Keratinocyte (primary cell): ENCODE results near the gene APEH. TPM values are rescaled to one million over a fixed set of nuclear protein-coding genes. Genes with fewer than 3 reads are reported as not detected.

Source experiments
- DNase-seq: peaks from one replicate; pipeline ENCODE4 v3.0.0-alpha.2; 2011; ENCODE audit warnings: low read depth, missing footprints, low spot score
- FAIRE-seq: peaks from 2 replicates; lab custom pipeline; 2011; peaks lifted over from hg19 to GRCh38; lab: Jason Lieb, UNC
- H2AFZ ChIP-seq: 2 replicates; pipeline ENCODE4 v1.6.0; 2012; ENCODE audit warnings: low read length, control low read depth, inconsistent platforms; ENCODE audit not compliant: control insufficient read depth
- H3K27ac ChIP-seq: 2 replicates; pipeline ENCODE4 v1.5.1; 2011; ENCODE audit warnings: low read length; ENCODE audit not compliant: control insufficient read depth, insufficient read depth
- H3K27me3 ChIP-seq: 3 replicates; pipeline ENCODE4 v1.6.0; 2011; ENCODE audit warnings: low read length; ENCODE audit not compliant: control insufficient read depth, insufficient read depth; ENCODE audit errors: extremely low read depth
- H3K36me3 ChIP-seq, 2 experiments: 2 replicates in 1 of 2; 3 replicates in 1 of 2; pipeline ENCODE4 v1.5.1; 2011; ENCODE audit warnings: low read length in 2 of 2, mild to moderate bottlenecking in 1 of 2; ENCODE audit not compliant: control insufficient read depth in 2 of 2, insufficient read depth in 2 of 2; ENCODE audit errors: extremely low read depth in 1 of 2
- H3K4me1 ChIP-seq: 3 replicates; pipeline ENCODE4 v1.5.1; 2011; ENCODE audit warnings: low read length; ENCODE audit not compliant: control insufficient read depth, insufficient read depth; ENCODE audit errors: extremely low read depth
- H3K4me2 ChIP-seq: 3 replicates; pipeline ENCODE4 v1.6.0; 2011; ENCODE audit warnings: low read depth, low read length; ENCODE audit not compliant: control insufficient read depth, insufficient read depth; ENCODE audit errors: extremely low read depth
- H3K4me3 ChIP-seq, 3 experiments: fragments of 200-600 bp in 1 of 3; sonication (generic) in 1 of 3; 2 replicates in 2 of 3; 3 replicates in 1 of 3; pipeline ENCODE4 v1.5.1; 2011 to 2016; ENCODE audit warnings: low read length in 3 of 3, mild to moderate bottlenecking in 3 of 3, control low read depth in 2 of 3, inconsistent platforms in 1 of 3, low read depth in 1 of 3, mixed read lengths in 1 of 3, mixed run types in 1 of 3, moderate library complexity in 1 of 3; ENCODE audit not compliant: control insufficient read depth in 2 of 3, insufficient read depth in 2 of 3; ENCODE audit errors: extremely low read depth in 1 of 3
- H3K79me2 ChIP-seq: 2 replicates; pipeline ENCODE4 v1.6.0; 2012; ENCODE audit warnings: low read length; ENCODE audit not compliant: control insufficient read depth, insufficient read depth
- H3K9ac ChIP-seq: 3 replicates; pipeline ENCODE4 v1.6.0; 2011; ENCODE audit warnings: low read length; ENCODE audit not compliant: control insufficient read depth, insufficient read depth; ENCODE audit errors: extremely low read depth
- H3K9me1 ChIP-seq: 3 replicates; pipeline ENCODE4 v1.6.0; 2011; ENCODE audit warnings: low read length; ENCODE audit not compliant: control insufficient read depth, insufficient read depth; ENCODE audit errors: extremely low read depth
- H3K9me3 ChIP-seq: 2 replicates; pipeline ENCODE4 v1.5.1; 2012; ENCODE audit warnings: low read depth, low read length; ENCODE audit not compliant: control insufficient read depth
- H4K20me1 ChIP-seq: 3 replicates; pipeline ENCODE4 v1.6.0; 2011; ENCODE audit warnings: low read length; ENCODE audit not compliant: control insufficient read depth, insufficient read depth; ENCODE audit errors: extremely low read depth
- CTCF ChIP-seq, 3 experiments: IDR thresholded peaks in 1 of 3; conservative IDR thresholded peaks in 1 of 3; optimal IDR thresholded peaks in 1 of 3; 2 replicates in 2 of 3; 3 replicates in 1 of 3; pipeline versions ENCODE3 to v1.5.1; 2011; ENCODE audit warnings: low read length in 3 of 3, mild to moderate bottlenecking in 3 of 3, moderate library complexity in 2 of 3, control low read depth in 1 of 3, inconsistent platforms in 1 of 3; ENCODE audit not compliant: insufficient read depth in 2 of 3; ENCODE audit errors: extremely low read depth in 1 of 3
- EZH2 ChIP-seq: IDR thresholded peaks from one replicate; pipeline ENCODE4 v1.6.1; 2012; ENCODE audit warnings: inconsistent platforms, mild to moderate bottlenecking, low read length, moderate library complexity
- dilution Hi-C: fragments of 300-500 bp; cut with MboI; formaldehyde crosslinking; loops from one replicate; pipeline ENCODE4 v1.7.0; 2020; ENCODE audit warnings: low sequenced_read_pairs; ENCODE audit not compliant: extremely low pct_ligation_motif_present
- polyA plus RNA-seq, 5 experiments: library from polyadenylated mRNA; depleted of rRNA in 3 of 5; stranded (reverse) in 3 of 5; stranded (forward) in 1 of 5; unstranded in 1 of 5; fragments of >200 nt; gene quantifications; 1 replicate in 1 of 5; 2 replicates in 3 of 5; 3 replicates in 1 of 5; pipeline versions ENCODE4 v1.2.1 to v1.2.3, GENCODE V29; 2011 to 2012; ENCODE audit warnings: missing spikeins in 2 of 5, low read depth in 1 of 5, low replicate concordance in 1 of 5

APEH gene
- polyA plus RNA-seq, 1 donor (not counting 4 experiments of a cell fraction or from before 2014, with no cell fraction given), result 106 TPM

- Histone ChIP-seq H2AFZ (no peak overlapping the region), H3K79me2 (no peaks in the 10 kb centered on the region), H3K4me1 (peaks cover 14% of the 10 kb centered on the region), H4K20me1 (no peaks in the 10 kb centered on the region), H3K4me3 (no peak overlapping the region), H3K4me2 (no peak overlapping the region), H3K9ac (no peak overlapping the region), H3K36me3 (no peaks in the 10 kb centered on the region), H3K27ac (no peak overlapping the region), H3K9me1 (no peaks in the 10 kb centered on the region), H3K27me3 (peaks cover 3% of the 10 kb centered on the region), H3K9me3 (no peaks in the 10 kb centered on the region)
- dilution Hi-C loops, result loop anchor here (25.0 kb wide), 1 partner anchor 107 kb away; the partner anchor contains the start of gene BSN
- FAIRE-seq (no peak), DNase-seq (no peak)
- TF ChIP-seq CTCF (optimal IDR thresholded peaks at IDR 0.05 in 1 of 3, IDR thresholded peaks at IDR 0.05 in 1 of 3, conservative IDR thresholded peaks at IDR 0.05 in 1 of 3; ENCODE audit: extremely low read depth in 1 of 3, insufficient read depth in 2 of 3, low read length in 3 of 3) (no peak), EZH2 (no peak)
Measured at GRCh38 chr3:49668861-49669260, 5.3 kb upstream of the APEH start.

DNA sequence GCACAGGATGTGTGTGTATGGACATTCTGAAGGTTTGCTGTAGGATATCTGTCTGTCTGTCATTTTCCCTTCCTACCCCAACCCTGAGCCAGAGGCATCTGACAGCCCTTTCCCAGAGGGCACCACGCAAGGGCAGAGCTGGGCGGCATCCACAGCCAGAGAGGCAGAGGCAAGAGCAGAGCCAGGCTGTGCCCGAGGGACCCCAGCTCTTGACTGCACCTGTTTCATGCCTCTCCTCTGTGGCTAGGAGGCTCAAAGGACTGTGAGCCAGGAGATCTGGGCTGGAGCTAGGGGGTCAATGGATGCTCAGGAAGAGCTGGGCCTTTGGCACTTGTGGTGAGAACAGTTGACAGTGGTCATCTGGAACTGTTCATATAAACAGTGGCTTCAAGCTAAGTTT is 4.8 kb upstream of the APEH start:
- Histone ChIP-seq H3K4me2 (no peak overlapping the region), H3K27ac (no peak overlapping the region), H3K36me3 (no peaks in the 10 kb centered on the region), H2AFZ (no peak overlapping the region), H4K20me1 (no peaks in the 10 kb centered on the region), H3K79me2 (peaks cover under 1% of the 10 kb centered on the region), H3K9me1 (no peaks in the 10 kb centered on the region), H3K27me3 (no peaks in the 10 kb centered on the region), H3K4me3 (no peak overlapping the region), H3K9me3 (no peaks in the 10 kb centered on the region), H3K4me1 (peaks cover 14% of the 10 kb centered on the region), H3K9ac (no peak overlapping the region)
- DNase-seq, result no peak
- FAIRE-seq, result no peak
- dilution Hi-C loops, result loop anchor here (25.0 kb wide), 1 partner anchor 107 kb away; the partner anchor contains the start of gene BSN
- no peak for TF ChIP-seq CTCF (optimal IDR thresholded peaks at IDR 0.05 in 1 of 3, IDR thresholded peaks at IDR 0.05 in 1 of 3, conservative IDR thresholded peaks at IDR 0.05 in 1 of 3; ENCODE audit: extremely low read depth in 1 of 3, insufficient read depth in 2 of 3, low read length in 3 of 3)
- TF ChIP-seq EZH2, result no peak
